ENCODE data around the gene TRAK1. TPM values are rescaled to one million over a fixed set of nuclear protein-coding genes. Genes with fewer than 3 reads are reported as not detected.
"Not testable (repeated sequence)": the region's sequence is repeated elsewhere in the genome, so short reads cannot be mapped to it uniquely, and the experiment has no call there.

Gene TRAK1, protein sequence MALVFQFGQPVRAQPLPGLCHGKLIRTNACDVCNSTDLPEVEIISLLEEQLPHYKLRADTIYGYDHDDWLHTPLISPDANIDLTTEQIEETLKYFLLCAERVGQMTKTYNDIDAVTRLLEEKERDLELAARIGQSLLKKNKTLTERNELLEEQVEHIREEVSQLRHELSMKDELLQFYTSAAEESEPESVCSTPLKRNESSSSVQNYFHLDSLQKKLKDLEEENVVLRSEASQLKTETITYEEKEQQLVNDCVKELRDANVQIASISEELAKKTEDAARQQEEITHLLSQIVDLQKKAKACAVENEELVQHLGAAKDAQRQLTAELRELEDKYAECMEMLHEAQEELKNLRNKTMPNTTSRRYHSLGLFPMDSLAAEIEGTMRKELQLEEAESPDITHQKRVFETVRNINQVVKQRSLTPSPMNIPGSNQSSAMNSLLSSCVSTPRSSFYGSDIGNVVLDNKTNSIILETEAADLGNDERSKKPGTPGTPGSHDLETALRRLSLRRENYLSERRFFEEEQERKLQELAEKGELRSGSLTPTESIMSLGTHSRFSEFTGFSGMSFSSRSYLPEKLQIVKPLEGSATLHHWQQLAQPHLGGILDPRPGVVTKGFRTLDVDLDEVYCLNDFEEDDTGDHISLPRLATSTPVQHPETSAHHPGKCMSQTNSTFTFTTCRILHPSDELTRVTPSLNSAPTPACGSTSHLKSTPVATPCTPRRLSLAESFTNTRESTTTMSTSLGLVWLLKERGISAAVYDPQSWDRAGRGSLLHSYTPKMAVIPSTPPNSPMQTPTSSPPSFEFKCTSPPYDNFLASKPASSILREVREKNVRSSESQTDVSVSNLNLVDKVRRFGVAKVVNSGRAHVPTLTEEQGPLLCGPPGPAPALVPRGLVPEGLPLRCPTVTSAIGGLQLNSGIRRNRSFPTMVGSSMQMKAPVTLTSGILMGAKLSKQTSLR
- 35.4 and 35.9 TPM in 2 replicates for total RNA-seq

GRCh38 chr3:42090973-42091731, at the start of gene TRAK1:
Gene TRAK1, plus strand, starts transcription at chr3:42091357. Its CDS starts 113 bp downstream, at chr3:42091470.
- H3K27ac Mint-ChIP-seq = peak within 1 kb of the TSS; percentile 74
- H3K4me1 Mint-ChIP-seq = peaks cover 37% of the 10 kb centered on the region

DNA sequence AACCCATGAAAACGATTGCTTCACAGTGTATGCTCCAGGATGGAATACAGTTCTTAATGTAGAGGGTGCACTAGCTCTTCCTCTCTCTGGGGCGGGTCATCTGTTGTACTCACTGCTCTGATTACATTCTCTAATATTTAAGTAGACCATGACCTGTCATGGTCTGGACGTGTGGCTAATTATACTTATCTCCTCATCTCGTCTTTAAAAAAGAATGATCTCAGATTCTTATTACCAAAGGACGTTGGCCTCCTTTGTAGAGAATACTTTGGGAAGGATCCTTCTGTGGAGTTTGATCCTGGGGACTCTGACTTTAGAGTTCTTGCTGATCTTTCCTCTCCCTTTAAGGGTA, 48.4 kb upstream of the TRAK1 start:
- Mint-ChIP-seq H3K27ac (no peak overlapping the region), H3K36me3 (ENCODE audit: low read depth) (peaks cover 2% of the 10 kb centered on the region), H3K4me3 (no peak overlapping the region), H3K4me1 (peaks cover 12% of the 10 kb centered on the region), H3K27me3 (no peaks in the 10 kb centered on the region), H3K9me3 (no peaks in the 10 kb centered on the region)
- no peak for DNase-seq
- intact Hi-C loops (cut with micrococcal nuclease) = no loop called here

More at GRCh38 chr3:42090973-42091731, at the start of gene TRAK1:
- DNase-seq = no peak
- Mint-ChIP-seq H3K4me3 (peak within 1 kb of the TSS; percentile 43), H3K36me3 (ENCODE audit: low read depth) (peaks cover 48% of the 10 kb centered on the region), H3K27me3 (no peaks in the 10 kb centered on the region), H3K9me3 (no peaks in the 10 kb centered on the region)
- intact Hi-C loops (cut with micrococcal nuclease) = loop anchor here (5.0 to 10.0 kb wide), 3 partner anchors 254 to 1766 kb away; no protein-coding TSS in a partner anchor

GRCh38 chr3:42043099-42043813, 47.9 kb upstream of the TRAK1 start:
- no peak for DNase-seq
- no peak overlapping the region for H3K4me3 Mint-ChIP-seq
- H3K36me3 Mint-ChIP-seq (ENCODE audit: low read depth) = peaks cover 2% of the 10 kb centered on the region
- H3K9me3 Mint-ChIP-seq = no peaks in the 10 kb centered on the region
- no peaks in the 10 kb centered on the region for H3K27me3 Mint-ChIP-seq
- H3K4me1 Mint-ChIP-seq = peaks cover 16% of the 10 kb centered on the region
- H3K27ac Mint-ChIP-seq = no peak overlapping the region
- intact Hi-C loops (cut with micrococcal nuclease) = no loop called here

GRCh38 chr3:42045708-42046243, 45.4 kb upstream of the TRAK1 start:
- no peak overlapping the region for H3K4me3 Mint-ChIP-seq
- H3K27ac Mint-ChIP-seq = no peak overlapping the region
- H3K36me3 Mint-ChIP-seq (ENCODE audit: low read depth) = peaks cover 2% of the 10 kb centered on the region
- no peaks in the 10 kb centered on the region for H3K9me3 Mint-ChIP-seq
- H3K27me3 Mint-ChIP-seq = no peaks in the 10 kb centered on the region
- intact Hi-C loops (cut with micrococcal nuclease) = loop anchor here (5.0 kb wide), 1 partner anchor 37 kb away; no protein-coding TSS in a partner anchor
- DNase-seq = no peak
- peaks cover 22% of the 10 kb centered on the region for H3K4me1 Mint-ChIP-seq

DNA sequence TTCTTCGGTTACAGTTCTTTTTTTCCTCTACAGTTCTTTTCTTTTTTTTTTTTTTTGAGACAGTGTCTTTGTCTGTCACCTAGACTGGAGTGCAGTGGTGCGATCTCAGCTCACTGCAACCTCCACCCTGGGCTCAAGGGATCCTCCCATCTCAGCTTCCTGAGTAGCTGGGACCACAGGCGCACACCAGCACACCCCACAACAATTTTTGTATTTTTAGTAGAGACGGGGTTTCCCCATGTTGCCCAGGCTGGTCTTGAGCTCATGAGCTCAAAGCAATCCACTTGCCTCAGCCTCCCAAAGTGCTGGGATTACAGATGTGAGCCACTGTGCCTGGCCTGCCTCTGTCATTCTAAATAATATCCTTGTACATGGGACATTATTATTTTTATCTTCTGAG, 42.6 kb upstream of the TRAK1 start:
- H3K9me3 Mint-ChIP-seq; H3K27me3 Mint-ChIP-seq; H3K27ac Mint-ChIP-seq; H3K36me3 Mint-ChIP-seq (ENCODE audit: low read depth): not testable (repeated sequence)
- intact Hi-C loops (cut with micrococcal nuclease) = loop anchor here (5.0 kb wide), 1 partner anchor 34 kb away; no protein-coding TSS in a partner anchor
- Mint-ChIP-seq H3K4me1 (peaks cover 29% of the 10 kb centered on the region), H3K4me3 (peak overlapping the region; percentile 40)
- DNase-seq = peak; percentile 65

GRCh38 chr3:42050126-42050525, 41.0 kb upstream of the TRAK1 start:
- Mint-ChIP-seq H3K4me3 (no peak overlapping the region), H3K27me3 (no peaks in the 10 kb centered on the region), H3K9me3 (no peaks in the 10 kb centered on the region), H3K27ac (no peak overlapping the region), H3K4me1 (peaks cover 25% of the 10 kb centered on the region), H3K36me3 (ENCODE audit: low read depth) (no peaks in the 10 kb centered on the region)
- intact Hi-C loops (cut with micrococcal nuclease) = no loop called here
- no peak for DNase-seq

DNA sequence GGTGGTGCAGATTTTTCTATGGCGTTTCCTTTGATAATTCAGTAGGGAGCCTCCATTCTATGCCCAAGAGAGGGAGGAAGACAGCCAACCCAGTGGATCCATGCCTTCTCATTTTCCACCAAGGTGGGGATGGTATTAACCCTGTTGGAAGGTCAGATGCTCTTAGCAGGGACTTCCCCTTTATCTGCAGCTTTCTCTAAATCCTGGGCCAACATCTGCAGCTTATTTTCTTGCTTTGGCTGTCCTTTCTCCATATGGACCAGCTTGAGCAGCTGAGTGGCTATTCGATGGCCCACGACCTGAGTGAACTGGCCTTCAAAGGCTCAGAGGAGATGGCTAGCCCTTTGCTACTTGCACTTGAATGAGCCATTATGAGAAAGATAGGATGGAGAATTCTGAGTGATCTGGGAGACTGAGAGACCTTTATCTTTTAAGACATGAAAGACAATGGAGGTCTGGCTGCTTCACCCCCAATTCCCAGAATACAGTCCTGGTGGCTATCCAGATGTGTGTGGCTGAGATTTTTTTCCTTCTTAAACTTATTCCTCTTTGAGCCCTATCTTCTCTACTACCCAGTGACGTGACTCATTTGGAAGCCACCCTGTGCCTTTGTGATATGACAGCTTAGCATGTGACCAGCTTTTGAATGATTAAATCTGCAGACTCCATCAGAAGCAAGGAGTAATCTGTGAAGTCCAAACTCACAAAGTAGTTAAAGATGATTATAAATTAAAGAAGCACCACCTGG, 39.6 kb upstream of the TRAK1 start:
- no peak for DNase-seq
- Mint-ChIP-seq H3K4me3 (no peak overlapping the region), H3K27ac (no peak overlapping the region), H3K9me3 (no peaks in the 10 kb centered on the region), H3K36me3 (ENCODE audit: low read depth) (peaks cover 5% of the 10 kb centered on the region), H3K4me1 (peaks cover 24% of the 10 kb centered on the region), H3K27me3 (no peaks in the 10 kb centered on the region)
- intact Hi-C loops (cut with micrococcal nuclease) = no loop called here

GRCh38 chr3:42052132-42052483, 39.0 kb upstream of the TRAK1 start:
- Mint-ChIP-seq H3K27ac (no peak overlapping the region), H3K27me3 (no peaks in the 10 kb centered on the region), H3K4me1 (peaks cover 24% of the 10 kb centered on the region), H3K36me3 (ENCODE audit: low read depth) (peaks cover 5% of the 10 kb centered on the region), H3K4me3 (no peak overlapping the region), H3K9me3 (no peaks in the 10 kb centered on the region)
- DNase-seq = no peak
- intact Hi-C loops (cut with micrococcal nuclease) = no loop called here

- H3K9me3 Mint-ChIP-seq = no peaks in the 10 kb centered on the region
- no peak for DNase-seq
- intact Hi-C loops (cut with micrococcal nuclease) = no loop called here
- no peaks in the 10 kb centered on the region for H3K27me3 Mint-ChIP-seq
- H3K27ac Mint-ChIP-seq = no peak overlapping the region
- no peak overlapping the region for H3K4me3 Mint-ChIP-seq
- peaks cover 5% of the 10 kb centered on the region for H3K36me3 Mint-ChIP-seq (ENCODE audit: low read depth)
- peaks cover 24% of the 10 kb centered on the region for H3K4me1 Mint-ChIP-seq
Observed at GRCh38 chr3:42052484-42053351, 38.4 kb upstream of the TRAK1 start.

DNA sequence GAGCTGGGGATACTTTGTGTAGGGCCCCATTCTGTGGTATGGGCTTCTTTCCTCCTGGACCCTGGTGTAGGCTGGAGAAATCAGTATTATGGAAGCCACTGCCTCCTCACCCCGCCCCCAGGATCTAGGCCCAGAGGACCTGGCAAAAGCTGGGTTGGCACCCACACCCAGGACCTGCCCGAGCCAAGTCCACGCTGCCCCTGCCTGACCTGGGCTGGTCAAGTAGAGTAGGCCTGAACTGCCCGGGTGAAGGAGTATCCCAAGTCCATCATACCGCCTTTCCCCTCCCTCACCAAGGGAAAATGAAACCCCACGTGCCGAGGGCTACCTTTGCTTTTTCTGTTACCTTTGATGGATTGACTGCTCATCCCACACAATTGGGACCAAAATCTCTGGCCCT, 37.7 kb upstream of the TRAK1 start:
- Mint-ChIP-seq H3K9me3 (no peaks in the 10 kb centered on the region), H3K36me3 (ENCODE audit: low read depth) (peaks cover 5% of the 10 kb centered on the region), H3K27ac (no peak overlapping the region), H3K4me3 (no peak overlapping the region), H3K27me3 (no peaks in the 10 kb centered on the region), H3K4me1 (peaks cover 16% of the 10 kb centered on the region)
- intact Hi-C loops (cut with micrococcal nuclease) = no loop called here
- DNase-seq = no peak

DNA sequence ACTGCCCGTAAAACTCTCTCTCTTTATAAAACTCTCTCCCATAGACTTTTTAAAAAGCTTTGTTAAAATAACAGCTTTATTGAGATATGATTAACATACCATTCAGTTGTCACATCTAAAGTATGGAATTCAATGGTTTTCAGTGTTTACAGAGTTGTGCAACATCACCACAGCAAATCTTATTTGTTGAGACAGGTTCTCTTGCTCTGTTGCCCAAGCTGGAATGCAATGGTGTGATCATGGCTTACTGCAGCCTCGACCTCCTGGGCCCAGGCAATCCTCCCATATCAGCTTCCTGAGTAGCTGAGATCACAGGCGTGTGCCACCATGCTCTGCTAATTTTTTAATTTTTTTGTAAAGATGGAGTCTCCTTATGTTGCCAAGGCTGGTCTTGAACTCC, 35.9 kb upstream of the TRAK1 start:
- H3K27me3 Mint-ChIP-seq = no peaks in the 10 kb centered on the region
- intact Hi-C loops (cut with micrococcal nuclease) = no loop called here
- no peak for DNase-seq
- peaks cover 16% of the 10 kb centered on the region for H3K4me1 Mint-ChIP-seq
- H3K4me3 Mint-ChIP-seq = no peak overlapping the region
- H3K9me3 Mint-ChIP-seq = no peaks in the 10 kb centered on the region
- H3K36me3 Mint-ChIP-seq (ENCODE audit: low read depth) = peaks cover 5% of the 10 kb centered on the region
- no peak overlapping the region for H3K27ac Mint-ChIP-seq

DNA sequence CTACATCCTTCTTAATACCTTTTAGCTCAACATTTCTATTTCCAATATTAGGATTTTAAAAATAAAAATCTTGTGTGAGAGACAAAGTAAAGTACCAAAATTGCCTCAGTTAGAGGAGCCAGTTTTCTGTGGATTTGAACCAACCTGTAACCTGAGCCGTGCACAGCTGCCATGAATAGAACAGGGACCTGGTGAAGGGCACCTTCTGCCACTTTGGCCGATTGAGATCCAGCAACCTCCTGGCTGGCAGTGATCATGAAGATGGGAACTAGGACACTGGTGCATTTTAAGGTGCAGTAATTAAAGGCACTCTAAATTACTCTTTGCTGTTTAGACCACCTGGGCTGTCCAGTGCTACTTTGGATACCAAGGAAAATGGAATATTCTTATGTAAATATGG, 34.3 kb upstream of the TRAK1 start:
- H3K4me3 Mint-ChIP-seq = no peak overlapping the region
- peaks cover 12% of the 10 kb centered on the region for H3K4me1 Mint-ChIP-seq
- H3K36me3 Mint-ChIP-seq (ENCODE audit: low read depth) = peaks cover 5% of the 10 kb centered on the region
- DNase-seq = no peak
- H3K9me3 Mint-ChIP-seq = no peaks in the 10 kb centered on the region
- H3K27ac Mint-ChIP-seq = no peak overlapping the region
- intact Hi-C loops (cut with micrococcal nuclease) = no loop called here
- no peaks in the 10 kb centered on the region for H3K27me3 Mint-ChIP-seq
